Thyroid gland (tissue), 4 donors: ENCODE data around the gene KHNYN. TPM values are rescaled to one million over a fixed set of nuclear protein-coding genes. Genes with fewer than 3 reads are reported as not detected.

Experiments used
- DNase-seq, 2 donors: peaks; one replicate each; pipeline ENCODE4 v3.0.0-alpha.2; 2019
- H3K27ac ChIP-seq, 3 donors: fragments of 200-600 bp; sonication (generic); 1 replicate in 2 of 3; 2 replicates in 1 of 3; pipeline ENCODE4 v1.5.1; 2016 to 2019; ENCODE audit warnings: mild to moderate bottlenecking in 1 of 3, moderate library complexity in 1 of 3
- H3K27me3 ChIP-seq: fragments of 200-600 bp; sonication (generic); one replicate; pipeline ENCODE4 v1.5.1; 2019
- H3K36me3 ChIP-seq, 2 donors: fragments of 200-600 bp; sonication (generic); one replicate each; pipeline ENCODE4 v1.5.1; 2016 to 2019
- H3K4me1 ChIP-seq, 2 donors: fragments of 200-600 bp; sonication (generic); one replicate each; pipeline ENCODE4 v1.5.1; 2017 to 2019
- H3K4me3 ChIP-seq, 3 donors: fragments of 200-600 bp; sonication (generic); replicated peaks in 1 of 3; 1 replicate in 2 of 3; 2 replicates in 1 of 3; pipeline ENCODE4 v1.5.1; 2016; ENCODE audit warnings: mild to moderate bottlenecking in 1 of 3
- H3K9me3 ChIP-seq: fragments of 200-600 bp; sonication (generic); one replicate; pipeline ENCODE4 v1.5.1; 2017
- POLR2A ChIP-seq, 2 donors: fragments of 450-650 bp; IDR thresholded peaks; one replicate each; pipeline ENCODE4 v1.6.1; 2017; ENCODE audit warnings: antibody characterized with exemption in 2 of 2, mild to moderate bottlenecking in 2 of 2, moderate library complexity in 1 of 2
- WGBS, 2 donors: methylation state at CpG; one replicate each; pipeline ENCODE4 v1.1.5; 2017; 5-methylcytosine and 5-hydroxymethylcytosine counted together
- intact Hi-C: fragments of 100-400 bp; cut with DNase I; formaldehyde crosslinking; loops from one replicate; pipeline ENCODE4 v1.15.1; 2023
- total RNA-seq, 4 donors: library from RNA; depleted of rRNA; stranded (reverse); fragments of >200 nt; gene quantifications; one replicate each; pipeline ENCODE4 v1.2.3, GENCODE V29; 2016
- TF ChIP-seq, protein P1 (sequence below), 6 experiments: fragments of 200-600 bp in 3 of 6; fragments of 450-650 bp in 3 of 6; sonication (generic) in 3 of 6; IDR thresholded peaks; one replicate each; pipeline ENCODE4 v1.5.1; 2016 to 2019; ENCODE audit warnings: antibody characterized with exemption in 6 of 6, mild to moderate bottlenecking in 2 of 6, inconsistent platforms in 1 of 6, moderate library complexity in 1 of 6

Gene KHNYN
- total RNA-seq, 4 donors from 2014 or later, result 46.9 to 75.0 (median 48.3) TPM

GRCh38 chr14:24401810-24402702 is 27.7 kb upstream of the KHNYN start:
- no peak for TF ChIP-seq POLR2A (IDR thresholded peaks at IDR 0.05)
- TF ChIP-seq, protein P1, sequence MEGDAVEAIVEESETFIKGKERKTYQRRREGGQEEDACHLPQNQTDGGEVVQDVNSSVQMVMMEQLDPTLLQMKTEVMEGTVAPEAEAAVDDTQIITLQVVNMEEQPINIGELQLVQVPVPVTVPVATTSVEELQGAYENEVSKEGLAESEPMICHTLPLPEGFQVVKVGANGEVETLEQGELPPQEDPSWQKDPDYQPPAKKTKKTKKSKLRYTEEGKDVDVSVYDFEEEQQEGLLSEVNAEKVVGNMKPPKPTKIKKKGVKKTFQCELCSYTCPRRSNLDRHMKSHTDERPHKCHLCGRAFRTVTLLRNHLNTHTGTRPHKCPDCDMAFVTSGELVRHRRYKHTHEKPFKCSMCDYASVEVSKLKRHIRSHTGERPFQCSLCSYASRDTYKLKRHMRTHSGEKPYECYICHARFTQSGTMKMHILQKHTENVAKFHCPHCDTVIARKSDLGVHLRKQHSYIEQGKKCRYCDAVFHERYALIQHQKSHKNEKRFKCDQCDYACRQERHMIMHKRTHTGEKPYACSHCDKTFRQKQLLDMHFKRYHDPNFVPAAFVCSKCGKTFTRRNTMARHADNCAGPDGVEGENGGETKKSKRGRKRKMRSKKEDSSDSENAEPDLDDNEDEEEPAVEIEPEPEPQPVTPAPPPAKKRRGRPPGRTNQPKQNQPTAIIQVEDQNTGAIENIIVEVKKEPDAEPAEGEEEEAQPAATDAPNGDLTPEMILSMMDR (IDR thresholded peaks at IDR 0.05), result no peak
- Histone ChIP-seq H3K4me3 (no peak overlapping the region), H3K27ac (peak overlapping the region; percentile 38 to 69 (median 59)), H3K36me3 (no peaks in the 10 kb centered on the region), H3K4me1 (peaks cover 34 to 65% of the 10 kb centered on the region in 2 donors), H3K27me3 (no peaks in the 10 kb centered on the region), H3K9me3 (no peaks in the 10 kb centered on the region)
- peak in 1 of 2 donors; percentile 21 for DNase-seq
- intact Hi-C loops, result no loop called here
- 43 to 46% methylated on average over 9 of the region's 9 CpGs for WGBS, 2 donors

- WGBS, 2 donors, result 41 to 49% methylated on average over 7 of the region's 7 CpGs
These were observed 26.3 kb upstream of the KHNYN start for GRCh38 chr14:24403294-24403998.

DNA sequence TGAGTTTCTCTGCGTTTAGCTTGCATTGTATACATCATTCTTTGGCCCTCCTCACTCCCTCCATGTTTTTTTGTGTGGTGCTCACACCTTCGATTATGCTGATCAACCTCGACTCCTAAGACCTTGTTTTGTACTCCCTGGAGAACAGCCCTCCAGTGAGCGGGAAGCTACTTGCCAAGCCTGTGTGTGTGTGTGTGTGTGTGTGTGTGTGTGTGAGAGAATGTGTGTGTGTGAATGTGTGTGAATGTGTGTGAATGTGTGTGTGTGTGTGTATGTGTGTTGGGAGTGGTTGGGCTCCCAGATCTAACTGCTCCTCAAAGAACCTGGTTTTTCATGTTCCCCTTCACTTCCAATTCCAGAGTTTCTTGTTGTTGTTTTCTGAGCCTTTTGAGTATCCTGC is 24.9 kb upstream of the KHNYN start:
- Histone ChIP-seq H3K27me3 (no peaks in the 10 kb centered on the region), H3K36me3 (peaks cover 12 to 14% of the 10 kb centered on the region in 2 donors), H3K9me3 (no peaks in the 10 kb centered on the region), H3K4me3 (no peak overlapping the region), H3K4me1 (peaks cover 29 to 50% of the 10 kb centered on the region in 2 donors), H3K27ac (no peak overlapping the region)
- WGBS, 2 donors, result 52 to 64% methylated on average over 4 of the region's 4 CpGs
- no peak for DNase-seq
- intact Hi-C loops, result no loop called here
- TF ChIP-seq POLR2A (IDR thresholded peaks at IDR 0.05), result no peak
- TF ChIP-seq, protein P1 (IDR thresholded peaks at IDR 0.05), result no peak

More at GRCh38 chr14:24403294-24403998, 26.3 kb upstream of the KHNYN start:
- peak in 1 of 2 donors; percentile 33 for DNase-seq
- peak overlapping the region in 1 of 3 donors; percentile 19 for H3K27ac ChIP-seq
- no peaks in the 10 kb centered on the region for H3K27me3 ChIP-seq
- intact Hi-C loops, result no loop called here
- no peak overlapping the region for H3K4me3 ChIP-seq
- peaks cover 34 to 59% of the 10 kb centered on the region in 2 donors for H3K4me1 ChIP-seq
- H3K36me3 ChIP-seq, result peaks cover under 1 to 6% of the 10 kb centered on the region in 2 donors
- H3K9me3 ChIP-seq, result no peaks in the 10 kb centered on the region
- TF ChIP-seq POLR2A (IDR thresholded peaks at IDR 0.05), result no peak
- TF ChIP-seq, protein P1 (IDR thresholded peaks at IDR 0.05), result no peak

GRCh38 chr14:24406416-24406815 is 23.3 kb upstream of the KHNYN start:
- no peak for DNase-seq
- H3K4me1 ChIP-seq, result peaks cover 13 to 36% of the 10 kb centered on the region in 2 donors
- no peaks in the 10 kb centered on the region for H3K27me3 ChIP-seq
- peaks cover 13 to 14% of the 10 kb centered on the region in 2 donors for H3K36me3 ChIP-seq
- TF ChIP-seq, protein P1 (IDR thresholded peaks at IDR 0.05), result no peak
- TF ChIP-seq POLR2A (IDR thresholded peaks at IDR 0.05), result no peak
- intact Hi-C loops, result no loop called here
- 93 to 96% methylated on average over 6 of the region's 6 CpGs for WGBS, 2 donors
- no peaks in the 10 kb centered on the region for H3K9me3 ChIP-seq
- no peak overlapping the region for H3K4me3 ChIP-seq
- no peak overlapping the region for H3K27ac ChIP-seq
